GM23338 (cell line): ENCODE measurements around the gene GRIN2A. TPM values are rescaled to one million over a fixed set of nuclear protein-coding genes. Genes with fewer than 3 reads are reported as not detected.

Source experiments
- ATAC-seq: fragments of 200-7000 bp; cut with Tn5 transposase; 3 replicates; pipeline ENCODE4 v1.9.1; 2020
- DNase-seq: peaks from one replicate; pipeline ENCODE4 v3.0.0-alpha.2; 2015; ENCODE audit warnings: low spot score
- H2AFZ ChIP-seq: fragments of 200-600 bp; sonication (generic); 2 replicates; pipeline ENCODE4 v1.8.0; 2016; ENCODE audit warnings: antibody characterized with exemption, mild to moderate bottlenecking, moderate library complexity
- H3F3A ChIP-seq: fragments of 200-600 bp; sonication (generic); replicated peaks from 2 replicates; pipeline ENCODE4 v1.8.0; 2017; ENCODE audit warnings: antibody characterized with exemption, mixed run types, low read depth
- H3K27ac ChIP-seq: fragments of 200-600 bp; sonication (generic); 2 replicates; pipeline ENCODE4 v1.6.1; 2016; ENCODE audit warnings: low read depth
- H3K27me3 ChIP-seq: fragments of 200-600 bp; sonication (generic); 2 replicates; pipeline ENCODE4 v1.8.0; 2016; ENCODE audit warnings: mild to moderate bottlenecking, mixed run types, moderate library complexity; ENCODE audit not compliant: insufficient read depth
- H3K36me3 ChIP-seq: fragments of 200-600 bp; sonication (generic); 2 replicates; pipeline ENCODE4 v1.8.0; 2016; ENCODE audit warnings: mild to moderate bottlenecking; ENCODE audit not compliant: insufficient read depth
- H3K4me1 ChIP-seq: fragments of 200-600 bp; sonication (generic); 2 replicates; pipeline ENCODE4 v1.8.0; 2016; ENCODE audit warnings: mild to moderate bottlenecking, moderate library complexity; ENCODE audit not compliant: insufficient read depth
- H3K4me2 ChIP-seq: fragments of 200-600 bp; sonication (generic); 2 replicates; pipeline ENCODE4 v1.7.1; 2017; ENCODE audit warnings: mixed run types
- H3K4me3 ChIP-seq: fragments of 200-600 bp; sonication (generic); 2 replicates; pipeline ENCODE4 v1.6.1; 2016; ENCODE audit warnings: mixed run types
- H3K79me2 ChIP-seq: fragments of 200-600 bp; sonication (generic); replicated peaks from 2 replicates; pipeline ENCODE4 v1.8.0; 2017; ENCODE audit warnings: mild to moderate bottlenecking; ENCODE audit not compliant: insufficient read depth
- H3K9me2 ChIP-seq: fragments of 200-600 bp; sonication (generic); 2 replicates; pipeline ENCODE4 v1.8.0; 2017; ENCODE audit not compliant: insufficient read depth
- H4K20me1 ChIP-seq: fragments of 200-600 bp; sonication (generic); replicated peaks from 2 replicates; pipeline ENCODE4 v1.8.0; 2017; ENCODE audit warnings: mild to moderate bottlenecking; ENCODE audit not compliant: insufficient read depth
- H3K27ac Mint-ChIP-seq: 2 replicates; pipeline ENCODE4 v1.8.0; 2020; ENCODE audit warnings: inconsistent platforms, mild to moderate bottlenecking, moderate library complexity, mixed read lengths
- H3K27me3 Mint-ChIP-seq: 3 replicates; pipeline ENCODE4 v1.8.0; 2022; ENCODE audit warnings: low read depth, mild to moderate bottlenecking, moderate library complexity, mixed read lengths, inconsistent platforms; ENCODE audit not compliant: insufficient read depth, poor library complexity
- H3K36me3 Mint-ChIP-seq: 3 replicates; pipeline ENCODE4 v1.8.0; 2021; ENCODE audit warnings: low read depth, mild to moderate bottlenecking, inconsistent platforms, moderate library complexity, mixed read lengths
- H3K4me1 Mint-ChIP-seq: 3 replicates; pipeline ENCODE4 v1.8.0; 2020; ENCODE audit warnings: mild to moderate bottlenecking, inconsistent platforms, mixed read lengths
- H3K4me3 Mint-ChIP-seq: 3 replicates; pipeline ENCODE4 v1.8.0; 2021; ENCODE audit warnings: moderate library complexity, mild to moderate bottlenecking, inconsistent platforms, mixed read lengths
- H3K9me3 Mint-ChIP-seq: 3 replicates; pipeline ENCODE4 v1.8.0; 2020; ENCODE audit warnings: moderate library complexity, mild to moderate bottlenecking, inconsistent platforms, mixed read lengths
- EZH2 ChIP-seq: fragments of 200-600 bp; sonication (generic); IDR thresholded peaks from one replicate; pipeline ENCODE4 v1.8.0; 2017; ENCODE audit warnings: antibody characterized with exemption, mild to moderate bottlenecking, low read depth; ENCODE audit not compliant: unreplicated experiment
- JUNB ChIP-seq: IDR thresholded peaks from one replicate; pipeline ENCODE4 v1.6.1; 2016; ENCODE audit warnings: antibody characterized with exemption; ENCODE audit not compliant: unreplicated experiment
- NANOG ChIP-seq: IDR thresholded peaks from 2 replicates; pipeline ENCODE4 v1.6.1; 2016; ENCODE audit warnings: antibody characterized with exemption, borderline replicate concordance
- POLR2AphosphoS5 ChIP-seq: IDR thresholded peaks from 2 replicates; pipeline ENCODE4 v1.6.1; 2016; ENCODE audit warnings: antibody characterized with exemption, low read depth
- ZNF331 ChIP-seq: fragments of 250-450 bp; sonication (Bioruptor Pico); IDR thresholded peaks from 2 replicates; pipeline ENCODE4 v1.5.0; 2020; ENCODE audit warnings: low read depth, mild to moderate bottlenecking, moderate library complexity
- polyA plus RNA-seq: library from polyadenylated mRNA; unstranded; fragments of >200 nt; fragmentation: Nextera tagmentation; extraction: Ambion mirVana; gene quantifications from 2 replicates; pipeline ENCODE4 v1.2.1, GENCODE V29; 2016
- total RNA-seq: library from RNA; depleted of rRNA; stranded (reverse); fragments of >200 nt; shearing (Covaris generic); gene quantifications from 2 replicates; pipeline ENCODE4 v1.2.3, GENCODE V29; 2014
- TF ChIP-seq, protein P1 (sequence below): IDR thresholded peaks from one replicate; pipeline ENCODE4 v1.6.1; 2018; ENCODE audit warnings: antibody characterized with exemption; ENCODE audit not compliant: unreplicated experiment
- TF ChIP-seq, protein P2 (sequence below), 2 experiments: fragments of 200-600 bp in 1 of 2; sonication (generic) in 1 of 2; conservative IDR thresholded peaks; 2 replicates each; pipeline versions ENCODE4 v1.5.1 to v1.6.1; 2016 to 2017; ENCODE audit warnings: antibody characterized with exemption in 2 of 2, low read depth in 2 of 2, mild to moderate bottlenecking in 2 of 2, moderate library complexity in 1 of 2
- TF ChIP-seq, protein P3 (sequence below): fragments of 250-450 bp; sonication (Bioruptor Pico); IDR thresholded peaks from 2 replicates; pipeline ENCODE4 v1.5.0; 2020; ENCODE audit warnings: mild to moderate bottlenecking, moderate library complexity

Gene GRIN2A
- total and polyA plus RNA-seq, 2 experiments from 2014 or later, result 0.89 to 5.1 TPM

DNA sequence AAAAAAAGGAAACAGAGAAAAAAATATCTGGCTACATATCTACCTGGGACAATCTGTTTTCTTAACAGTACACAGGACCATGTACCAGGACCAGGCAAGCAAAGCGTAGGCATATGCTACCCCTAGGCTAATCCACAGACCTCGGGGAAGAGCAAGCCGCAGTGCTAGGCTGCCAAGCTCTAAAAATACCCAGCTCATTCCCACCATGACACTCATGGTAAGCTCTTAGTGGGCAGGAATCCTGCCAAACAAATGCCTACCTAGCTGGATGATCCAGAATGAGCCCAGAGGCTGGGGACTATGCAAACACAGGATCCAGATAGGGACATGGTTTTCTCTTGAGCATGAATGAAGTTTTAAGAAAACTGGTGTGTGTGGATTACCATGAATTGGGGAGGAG is 95.6 kb downstream of the GRIN2A start (continued):
- TF ChIP-seq, protein P1, sequence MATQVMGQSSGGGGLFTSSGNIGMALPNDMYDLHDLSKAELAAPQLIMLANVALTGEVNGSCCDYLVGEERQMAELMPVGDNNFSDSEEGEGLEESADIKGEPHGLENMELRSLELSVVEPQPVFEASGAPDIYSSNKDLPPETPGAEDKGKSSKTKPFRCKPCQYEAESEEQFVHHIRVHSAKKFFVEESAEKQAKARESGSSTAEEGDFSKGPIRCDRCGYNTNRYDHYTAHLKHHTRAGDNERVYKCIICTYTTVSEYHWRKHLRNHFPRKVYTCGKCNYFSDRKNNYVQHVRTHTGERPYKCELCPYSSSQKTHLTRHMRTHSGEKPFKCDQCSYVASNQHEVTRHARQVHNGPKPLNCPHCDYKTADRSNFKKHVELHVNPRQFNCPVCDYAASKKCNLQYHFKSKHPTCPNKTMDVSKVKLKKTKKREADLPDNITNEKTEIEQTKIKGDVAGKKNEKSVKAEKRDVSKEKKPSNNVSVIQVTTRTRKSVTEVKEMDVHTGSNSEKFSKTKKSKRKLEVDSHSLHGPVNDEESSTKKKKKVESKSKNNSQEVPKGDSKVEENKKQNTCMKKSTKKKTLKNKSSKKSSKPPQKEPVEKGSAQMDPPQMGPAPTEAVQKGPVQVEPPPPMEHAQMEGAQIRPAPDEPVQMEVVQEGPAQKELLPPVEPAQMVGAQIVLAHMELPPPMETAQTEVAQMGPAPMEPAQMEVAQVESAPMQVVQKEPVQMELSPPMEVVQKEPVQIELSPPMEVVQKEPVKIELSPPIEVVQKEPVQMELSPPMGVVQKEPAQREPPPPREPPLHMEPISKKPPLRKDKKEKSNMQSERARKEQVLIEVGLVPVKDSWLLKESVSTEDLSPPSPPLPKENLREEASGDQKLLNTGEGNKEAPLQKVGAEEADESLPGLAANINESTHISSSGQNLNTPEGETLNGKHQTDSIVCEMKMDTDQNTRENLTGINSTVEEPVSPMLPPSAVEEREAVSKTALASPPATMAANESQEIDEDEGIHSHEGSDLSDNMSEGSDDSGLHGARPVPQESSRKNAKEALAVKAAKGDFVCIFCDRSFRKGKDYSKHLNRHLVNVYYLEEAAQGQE, result no peak

DNA sequence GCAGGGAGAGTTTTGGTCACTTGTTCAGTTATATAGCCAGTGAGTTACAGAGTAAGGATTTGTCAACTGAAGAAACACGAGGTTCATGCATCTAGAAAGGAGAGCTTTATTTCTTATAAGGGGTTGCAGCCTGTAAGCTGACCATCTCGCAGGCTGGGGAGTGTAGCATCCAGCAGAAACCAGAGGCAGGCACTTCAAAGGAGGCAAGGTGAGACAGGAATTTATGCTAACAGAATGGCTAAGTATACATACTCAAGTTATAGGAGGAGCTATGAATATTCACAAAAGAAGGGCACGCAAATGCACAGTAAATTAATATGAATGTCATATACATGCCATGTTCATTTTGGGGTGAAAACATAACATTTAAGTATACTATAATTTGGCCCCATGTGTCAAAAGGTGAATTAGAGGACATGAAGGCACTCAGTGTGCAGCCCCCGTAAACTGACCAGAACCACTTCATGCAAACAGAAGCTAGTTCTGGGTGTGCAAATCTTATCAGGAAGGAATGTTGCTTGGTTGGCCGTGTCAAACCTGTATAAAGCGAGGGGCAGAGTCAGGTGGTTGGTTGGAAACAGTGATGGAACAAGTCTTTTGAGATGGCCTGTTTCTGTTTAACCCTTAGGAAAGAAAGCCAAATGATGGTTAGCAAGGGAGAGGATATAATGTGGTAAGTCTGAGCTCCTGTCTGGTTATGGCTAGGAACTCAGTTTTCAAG is 97.0 kb downstream of the GRIN2A start:
- Histone ChIP-seq H3K4me2 (no peak overlapping the region), H3K27me3 (no peaks in the 10 kb centered on the region), H4K20me1 (no peaks in the 10 kb centered on the region), H2AFZ (no peak overlapping the region), H3K36me3 (no peaks in the 10 kb centered on the region), H3K27ac (no peak overlapping the region), H3K79me2 (no peaks in the 10 kb centered on the region), H3K4me3 (no peak overlapping the region), H3K4me1 (no peaks in the 10 kb centered on the region), H3K9me2 (no peaks in the 10 kb centered on the region), H3F3A (no peaks in the 10 kb centered on the region)
- no peak overlapping the region; the same call in 2 of the 3 replicates for H3K4me3 Mint-ChIP-seq
- TF ChIP-seq, protein P2, sequence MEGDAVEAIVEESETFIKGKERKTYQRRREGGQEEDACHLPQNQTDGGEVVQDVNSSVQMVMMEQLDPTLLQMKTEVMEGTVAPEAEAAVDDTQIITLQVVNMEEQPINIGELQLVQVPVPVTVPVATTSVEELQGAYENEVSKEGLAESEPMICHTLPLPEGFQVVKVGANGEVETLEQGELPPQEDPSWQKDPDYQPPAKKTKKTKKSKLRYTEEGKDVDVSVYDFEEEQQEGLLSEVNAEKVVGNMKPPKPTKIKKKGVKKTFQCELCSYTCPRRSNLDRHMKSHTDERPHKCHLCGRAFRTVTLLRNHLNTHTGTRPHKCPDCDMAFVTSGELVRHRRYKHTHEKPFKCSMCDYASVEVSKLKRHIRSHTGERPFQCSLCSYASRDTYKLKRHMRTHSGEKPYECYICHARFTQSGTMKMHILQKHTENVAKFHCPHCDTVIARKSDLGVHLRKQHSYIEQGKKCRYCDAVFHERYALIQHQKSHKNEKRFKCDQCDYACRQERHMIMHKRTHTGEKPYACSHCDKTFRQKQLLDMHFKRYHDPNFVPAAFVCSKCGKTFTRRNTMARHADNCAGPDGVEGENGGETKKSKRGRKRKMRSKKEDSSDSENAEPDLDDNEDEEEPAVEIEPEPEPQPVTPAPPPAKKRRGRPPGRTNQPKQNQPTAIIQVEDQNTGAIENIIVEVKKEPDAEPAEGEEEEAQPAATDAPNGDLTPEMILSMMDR (conservative IDR thresholded peaks at IDR 0.05; ENCODE audit: low read depth in 2 of 2), result no peak
- TF ChIP-seq NANOG (no peak), JUNB (no peak), POLR2AphosphoS5 (no peak), EZH2 (no peak), ZNF331 (CRISPR knock-in tag) (no peak)
- DNase-seq (peak; percentile 10), ATAC-seq (no peak)
- no peaks in the 10 kb centered on the region; the same call in 2 of the 3 replicates for H3K36me3 Mint-ChIP-seq
- H3K27me3 Mint-ChIP-seq, result no peaks in the 10 kb centered on the region
- peaks cover 3% of the 10 kb centered on the region; the same call in 1 of the 3 replicates for H3K4me1 Mint-ChIP-seq
- no peak overlapping the region for H3K27ac Mint-ChIP-seq
- no peaks in the 10 kb centered on the region for H3K9me3 Mint-ChIP-seq

DNA sequence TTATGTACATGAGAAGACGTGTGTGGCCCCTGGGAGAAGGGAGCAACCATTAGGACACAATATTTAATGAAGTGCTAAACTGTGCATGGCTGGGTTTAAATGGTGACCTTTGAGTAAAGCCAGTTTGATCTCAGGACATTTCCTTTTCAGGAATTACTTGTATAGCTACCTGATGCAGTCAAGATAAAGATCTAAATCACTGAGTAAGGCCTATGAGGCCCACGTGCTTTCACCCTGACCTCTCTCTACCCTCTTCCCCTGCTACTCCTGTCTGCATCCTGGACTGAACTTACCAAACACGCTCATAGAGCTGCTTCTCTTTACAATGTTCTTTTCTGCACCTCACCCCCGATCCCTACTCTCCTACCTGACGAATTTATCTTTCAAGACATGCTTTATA is 98.9 kb downstream of the GRIN2A start:
- no peaks in the 10 kb centered on the region for H4K20me1 ChIP-seq
- no peak overlapping the region for H3K4me3 ChIP-seq
- no peaks in the 10 kb centered on the region for H3F3A ChIP-seq
- DNase-seq, result no peak
- H2AFZ ChIP-seq, result no peak overlapping the region
- H3K79me2 ChIP-seq, result no peaks in the 10 kb centered on the region
- Mint-ChIP-seq H3K27ac (no peak overlapping the region), H3K27me3 (no peaks in the 10 kb centered on the region), H3K4me1 (peaks cover 8% of the 10 kb centered on the region), H3K4me3 (no peak overlapping the region), H3K9me3 (no peaks in the 10 kb centered on the region), H3K36me3 (no peaks in the 10 kb centered on the region; the same call in 2 of the 3 replicates)
- H3K4me1 ChIP-seq, result peaks cover 1% of the 10 kb centered on the region
- H3K36me3 ChIP-seq, result no peaks in the 10 kb centered on the region
- no peaks in the 10 kb centered on the region for H3K27me3 ChIP-seq
- H3K4me2 ChIP-seq, result no peak overlapping the region
- H3K9me2 ChIP-seq, result no peaks in the 10 kb centered on the region
- ATAC-seq, result no peak
- no peak overlapping the region for H3K27ac ChIP-seq
- TF ChIP-seq, protein P3, sequence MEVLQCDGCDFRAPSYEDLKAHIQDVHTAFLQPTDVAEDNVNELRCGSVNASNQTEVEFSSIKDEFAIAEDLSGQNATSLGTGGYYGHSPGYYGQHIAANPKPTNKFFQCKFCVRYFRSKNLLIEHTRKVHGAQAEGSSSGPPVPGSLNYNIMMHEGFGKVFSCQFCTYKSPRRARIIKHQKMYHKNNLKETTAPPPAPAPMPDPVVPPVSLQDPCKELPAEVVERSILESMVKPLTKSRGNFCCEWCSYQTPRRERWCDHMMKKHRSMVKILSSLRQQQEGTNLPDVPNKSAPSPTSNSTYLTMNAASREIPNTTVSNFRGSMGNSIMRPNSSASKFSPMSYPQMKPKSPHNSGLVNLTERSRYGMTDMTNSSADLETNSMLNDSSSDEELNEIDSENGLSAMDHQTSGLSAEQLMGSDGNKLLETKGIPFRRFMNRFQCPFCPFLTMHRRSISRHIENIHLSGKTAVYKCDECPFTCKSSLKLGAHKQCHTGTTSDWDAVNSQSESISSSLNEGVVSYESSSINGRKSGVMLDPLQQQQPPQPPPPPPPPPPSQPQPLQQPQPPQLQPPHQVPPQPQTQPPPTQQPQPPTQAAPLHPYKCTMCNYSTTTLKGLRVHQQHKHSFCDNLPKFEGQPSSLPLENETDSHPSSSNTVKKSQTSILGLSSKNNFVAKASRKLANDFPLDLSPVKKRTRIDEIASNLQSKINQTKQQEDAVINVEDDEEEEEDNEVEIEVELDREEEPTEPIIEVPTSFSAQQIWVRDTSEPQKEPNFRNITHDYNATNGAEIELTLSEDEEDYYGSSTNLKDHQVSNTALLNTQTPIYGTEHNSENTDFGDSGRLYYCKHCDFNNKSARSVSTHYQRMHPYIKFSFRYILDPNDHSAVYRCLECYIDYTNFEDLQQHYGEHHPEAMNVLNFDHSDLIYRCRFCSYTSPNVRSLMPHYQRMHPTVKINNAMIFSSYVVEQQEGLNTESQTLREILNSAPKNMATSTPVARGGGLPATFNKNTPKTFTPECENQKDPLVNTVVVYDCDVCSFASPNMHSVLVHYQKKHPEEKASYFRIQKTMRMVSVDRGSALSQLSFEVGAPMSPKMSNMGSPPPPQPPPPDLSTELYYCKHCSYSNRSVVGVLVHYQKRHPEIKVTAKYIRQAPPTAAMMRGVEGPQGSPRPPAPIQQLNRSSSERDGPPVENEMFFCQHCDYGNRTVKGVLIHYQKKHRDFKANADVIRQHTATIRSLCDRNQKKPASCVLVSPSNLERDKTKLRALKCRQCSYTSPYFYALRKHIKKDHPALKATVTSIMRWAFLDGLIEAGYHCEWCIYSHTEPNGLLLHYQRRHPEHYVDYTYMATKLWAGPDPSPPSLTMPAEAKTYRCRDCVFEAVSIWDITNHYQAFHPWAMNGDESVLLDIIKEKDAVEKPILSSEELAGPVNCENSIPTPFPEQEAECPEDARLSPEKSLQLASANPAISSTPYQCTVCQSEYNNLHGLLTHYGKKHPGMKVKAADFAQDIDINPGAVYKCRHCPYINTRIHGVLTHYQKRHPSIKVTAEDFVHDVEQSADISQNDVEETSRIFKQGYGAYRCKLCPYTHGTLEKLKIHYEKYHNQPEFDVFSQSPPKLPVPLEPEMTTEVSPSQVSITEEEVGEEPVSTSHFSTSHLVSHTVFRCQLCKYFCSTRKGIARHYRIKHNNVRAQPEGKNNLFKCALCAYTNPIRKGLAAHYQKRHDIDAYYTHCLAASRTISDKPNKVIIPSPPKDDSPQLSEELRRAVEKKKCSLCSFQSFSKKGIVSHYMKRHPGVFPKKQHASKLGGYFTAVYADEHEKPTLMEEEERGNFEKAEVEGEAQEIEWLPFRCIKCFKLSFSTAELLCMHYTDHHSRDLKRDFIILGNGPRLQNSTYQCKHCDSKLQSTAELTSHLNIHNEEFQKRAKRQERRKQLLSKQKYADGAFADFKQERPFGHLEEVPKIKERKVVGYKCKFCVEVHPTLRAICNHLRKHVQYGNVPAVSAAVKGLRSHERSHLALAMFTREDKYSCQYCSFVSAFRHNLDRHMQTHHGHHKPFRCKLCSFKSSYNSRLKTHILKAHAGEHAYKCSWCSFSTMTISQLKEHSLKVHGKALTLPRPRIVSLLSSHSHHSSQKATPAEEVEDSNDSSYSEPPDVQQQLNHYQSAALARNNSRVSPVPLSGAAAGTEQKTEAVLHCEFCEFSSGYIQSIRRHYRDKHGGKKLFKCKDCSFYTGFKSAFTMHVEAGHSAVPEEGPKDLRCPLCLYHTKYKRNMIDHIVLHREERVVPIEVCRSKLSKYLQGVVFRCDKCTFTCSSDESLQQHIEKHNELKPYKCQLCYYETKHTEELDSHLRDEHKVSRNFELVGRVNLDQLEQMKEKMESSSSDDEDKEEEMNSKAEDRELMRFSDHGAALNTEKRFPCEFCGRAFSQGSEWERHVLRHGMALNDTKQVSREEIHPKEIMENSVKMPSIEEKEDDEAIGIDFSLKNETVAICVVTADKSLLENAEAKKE (CRISPR knock-in tag), result no peak
- no peak for TF ChIP-seq ZNF331 (CRISPR knock-in tag)
